Natural killer cell (primary cell): Measurements from ENCODE around the gene LMX1B. TPM values are rescaled to one million over a fixed set of nuclear protein-coding genes. Genes with fewer than 3 reads are reported as not detected.

Experiments
- ATAC-seq, 3 donors: fragments of 150-1000 bp in 2 of 3; fragments of 200-7000 bp in 1 of 3; cut with Tn5 transposase; 1 replicate in 1 of 3; 2 replicates in 2 of 3; pipeline ENCODE4 v1.10.0; 2021; ENCODE audit warnings: mild to moderate bottlenecking in 2 of 3, moderate library complexity in 2 of 3
- DNase-seq, 2 donors: peaks; one replicate each; pipeline versions ENCODE4 v3.0.0 to v3.0.0-alpha.2; 2013 to 2021; ENCODE audit warnings: mixed read lengths in 1 of 2
- H3K27ac ChIP-seq: one replicate; pipeline ENCODE4 v1.5.1; 2013; ENCODE audit warnings: mild to moderate bottlenecking, low read length
- H3K27me3 ChIP-seq: one replicate; pipeline ENCODE4 v1.6.1; 2013; ENCODE audit warnings: low read length; ENCODE audit not compliant: control insufficient read depth, insufficient read depth
- H3K36me3 ChIP-seq: one replicate; pipeline ENCODE4 v1.6.1; 2013; ENCODE audit warnings: low read length; ENCODE audit not compliant: control insufficient read depth, insufficient read depth
- H3K4me1 ChIP-seq: one replicate; pipeline ENCODE4 v1.6.1; 2013; ENCODE audit warnings: low read length; ENCODE audit not compliant: control insufficient read depth, insufficient read depth
- H3K4me3 ChIP-seq: one replicate; pipeline ENCODE4 v1.5.1; 2013; ENCODE audit warnings: low read length
- H3K9me3 ChIP-seq: one replicate; pipeline ENCODE4 v1.6.1; 2013; ENCODE audit warnings: low read length; ENCODE audit not compliant: control insufficient read depth, insufficient read depth
- H3K27ac Mint-ChIP-seq, 2 donors: one replicate each; pipeline ENCODE4 v1.8.0; 2022; ENCODE audit warnings: mild to moderate bottlenecking in 2 of 2, mixed read lengths in 2 of 2, moderate library complexity in 1 of 2
- H3K27me3 Mint-ChIP-seq, 2 donors: one replicate each; pipeline ENCODE4 v1.8.0; 2022; ENCODE audit warnings: low read depth in 2 of 2, mixed read lengths in 2 of 2
- H3K36me3 Mint-ChIP-seq: one replicate; pipeline ENCODE4 v1.8.0; 2022; ENCODE audit warnings: mixed read lengths
- H3K4me1 Mint-ChIP-seq, 2 donors: one replicate each; pipeline ENCODE4 v1.8.0; 2022; ENCODE audit warnings: mixed read lengths in 2 of 2
- H3K4me3 Mint-ChIP-seq: one replicate; pipeline ENCODE4 v1.8.0; 2022; ENCODE audit warnings: mild to moderate bottlenecking, moderate library complexity, mixed read lengths
- H3K9me3 Mint-ChIP-seq, 2 donors: one replicate each; pipeline ENCODE4 v1.8.0; 2022; ENCODE audit warnings: mixed read lengths in 2 of 2
- CTCF ChIP-seq: fragments of 200-600 bp; IDR thresholded peaks from one replicate; pipeline ENCODE4 v1.8.0; 2022; ENCODE audit warnings: antibody characterized with exemption
- WGBS: methylation state at CpG from one replicate; pipeline ENCODE4 v1.1.7; 2013; ENCODE audit warnings: missing lambda C conversion rate; ENCODE audit not compliant: insufficient coverage; 5-methylcytosine and 5-hydroxymethylcytosine counted together
- intact Hi-C: fragments of 100-400 bp; cut with micrococcal nuclease; formaldehyde crosslinking; loops from one replicate; pipeline ENCODE4 v1.14.2; 2022
- total RNA-seq, 4 donors: library from RNA; stranded (reverse); fragments of 120-200 nt in 1 of 4; gene quantifications; one replicate each; pipeline versions ENCODE4 v1.2.3 to v1.2.4, GENCODE V29; 2013 to 2022

LMX1B gene
- total RNA-seq, 3 donors from 2014 or later (not counting 1 experiment from before 2014, with no cell fraction given): not detected

- TF ChIP-seq CTCF: no peak
- intact Hi-C loops: no loop called here
- Mint-ChIP-seq H3K27me3 (peaks cover 16 to 42% of the 10 kb centered on the region in 2 donors), H3K4me1 (no peaks in the 10 kb centered on the region), H3K9me3 (peaks cover 4 to 10% of the 10 kb centered on the region in 2 donors), H3K4me3 (no peak overlapping the region), H3K36me3 (peaks cover 31% of the 10 kb centered on the region), H3K27ac (no peak overlapping the region)
- Histone ChIP-seq H3K27ac (no peak overlapping the region), H3K27me3 (peaks cover 3% of the 10 kb centered on the region), H3K9me3 (peaks cover 4% of the 10 kb centered on the region), H3K36me3 (no peaks in the 10 kb centered on the region), H3K4me1 (no peaks in the 10 kb centered on the region), H3K4me3 (no peak overlapping the region)
- DNase-seq: no peak
- ATAC-seq: no peak
- WGBS: 51% methylated on average over 3 of the region's 3 CpGs
Measured at GRCh38 chr9:126733005-126733404, 119.3 kb downstream of the LMX1B start.

- ATAC-seq (no peak), DNase-seq (no peak)
- no peak overlapping the region for H3K27ac Mint-ChIP-seq
- no peaks in the 10 kb centered on the region for H3K4me1 ChIP-seq
- no peak overlapping the region for H3K4me3 ChIP-seq
- no CpG with 5 or more reads among the region's 2 CpGs for WGBS
- no peak overlapping the region for H3K4me3 Mint-ChIP-seq
- H3K4me1 Mint-ChIP-seq: no peaks in the 10 kb centered on the region
- peaks cover 4% of the 10 kb centered on the region for H3K9me3 ChIP-seq
- H3K27me3 ChIP-seq: peaks cover 3% of the 10 kb centered on the region
- intact Hi-C loops: no loop called here
- H3K9me3 Mint-ChIP-seq: peaks cover 4 to 10% of the 10 kb centered on the region in 2 donors
- no peak for TF ChIP-seq CTCF
- peaks cover 18 to 60% of the 10 kb centered on the region in 2 donors for H3K27me3 Mint-ChIP-seq
- H3K27ac ChIP-seq: no peak overlapping the region
- H3K36me3 ChIP-seq: no peaks in the 10 kb centered on the region
- H3K36me3 Mint-ChIP-seq: peaks cover 31% of the 10 kb centered on the region
Measured at GRCh38 chr9:126734877-126735276, 121.1 kb downstream of the LMX1B start.

- no peak overlapping the region for H3K4me3 Mint-ChIP-seq
- Histone ChIP-seq H3K9me3 (peaks cover 4% of the 10 kb centered on the region), H3K27ac (no peak overlapping the region), H3K4me1 (no peaks in the 10 kb centered on the region), H3K4me3 (no peak overlapping the region), H3K36me3 (no peaks in the 10 kb centered on the region), H3K27me3 (peaks cover 3% of the 10 kb centered on the region)
- DNase-seq (no peak), ATAC-seq (no peak)
- TF ChIP-seq CTCF: no peak
- H3K4me1 Mint-ChIP-seq: no peaks in the 10 kb centered on the region
- intact Hi-C loops: no loop called here
- no CpG with 5 or more reads among the region's 1 CpG for WGBS
- peaks cover 31% of the 10 kb centered on the region for H3K36me3 Mint-ChIP-seq
- peaks cover 4 to 10% of the 10 kb centered on the region in 2 donors for H3K9me3 Mint-ChIP-seq
- H3K27ac Mint-ChIP-seq: no peak overlapping the region
- peaks cover 20 to 64% of the 10 kb centered on the region in 2 donors for H3K27me3 Mint-ChIP-seq
Measured at GRCh38 chr9:126735482-126735881, 121.8 kb downstream of the LMX1B start.

GRCh38 chr9:126738553-126738952 is 124.8 kb downstream of the LMX1B start:
- TF ChIP-seq CTCF: no peak
- H3K4me1 Mint-ChIP-seq: no peaks in the 10 kb centered on the region
- H3K27me3 Mint-ChIP-seq: peaks cover 17 to 62% of the 10 kb centered on the region in 2 donors
- no peak for ATAC-seq
- peaks cover 4 to 10% of the 10 kb centered on the region in 2 donors for H3K9me3 Mint-ChIP-seq
- H3K36me3 Mint-ChIP-seq: peaks cover 31% of the 10 kb centered on the region
- H3K36me3 ChIP-seq: no peaks in the 10 kb centered on the region
- DNase-seq: no peak
- no peak overlapping the region for H3K27ac ChIP-seq
- H3K27me3 ChIP-seq: peaks cover under 1% of the 10 kb centered on the region
- intact Hi-C loops: no loop called here
- H3K4me1 ChIP-seq: no peaks in the 10 kb centered on the region
- WGBS: 75% methylated on average over 1 of the region's 1 CpG
- no peak overlapping the region for H3K4me3 Mint-ChIP-seq
- peaks cover 4% of the 10 kb centered on the region for H3K9me3 ChIP-seq
- no peak overlapping the region for H3K27ac Mint-ChIP-seq
- H3K4me3 ChIP-seq: no peak overlapping the region
